Type B pancreatic cell (in vitro differentiated cells): ENCODE data around the gene KCNJ9. TPM values are rescaled to one million over a fixed set of nuclear protein-coding genes. Genes with fewer than 3 reads are reported as not detected.

Experiments
- DNase-seq: peaks from one replicate; pipeline ENCODE4 v3.0.0; 2021; ENCODE audit warnings: mixed read lengths; ENCODE audit not compliant: unreplicated experiment; ENCODE audit errors: extremely low spot score
- H3K27ac Mint-ChIP-seq: 2 replicates; pipeline ENCODE4 v1.8.0; 2021; ENCODE audit warnings: mild to moderate bottlenecking, mixed read lengths
- H3K27me3 Mint-ChIP-seq: 2 replicates; pipeline ENCODE4 v1.8.0; 2021; ENCODE audit warnings: mixed read lengths
- H3K36me3 Mint-ChIP-seq: 2 replicates; pipeline ENCODE4 v1.8.0; 2021; ENCODE audit warnings: mixed read lengths
- H3K4me1 Mint-ChIP-seq: one replicate; pipeline ENCODE4 v1.8.0; 2021; ENCODE audit warnings: mixed read lengths; ENCODE audit not compliant: unreplicated experiment
- H3K4me3 Mint-ChIP-seq: 2 replicates; pipeline ENCODE4 v1.8.0; 2021; ENCODE audit warnings: mild to moderate bottlenecking, mixed read lengths
- H3K9me3 Mint-ChIP-seq: 2 replicates; pipeline ENCODE4 v1.8.0; 2021; ENCODE audit warnings: mixed read lengths
- CTCF ChIP-seq: fragments of 200-600 bp; sonication (generic); conservative IDR thresholded peaks from 2 replicates; pipeline ENCODE4 v1.5.0; 2021; ENCODE audit warnings: antibody characterized with exemption, mild to moderate bottlenecking
- total RNA-seq: library from RNA; stranded (reverse); gene quantifications from 2 replicates; pipeline ENCODE4 v1.2.1, GENCODE V29; 2021; ENCODE audit warnings: low replicate concordance

Gene KCNJ9
- total RNA-seq, 1 donor from 2014 or later = not detected

GRCh38 chr1:160091666-160092223 is 10.4 kb downstream of the KCNJ9 start:
- no peak for TF ChIP-seq CTCF
- H3K36me3 Mint-ChIP-seq = no peaks in the 10 kb centered on the region
- no peak overlapping the region for H3K27ac Mint-ChIP-seq
- H3K4me3 Mint-ChIP-seq = no peak overlapping the region
- no peak for DNase-seq
- no peaks in the 10 kb centered on the region for H3K27me3 Mint-ChIP-seq
- peaks cover 8% of the 10 kb centered on the region for H3K4me1 Mint-ChIP-seq
- no peaks in the 10 kb centered on the region for H3K9me3 Mint-ChIP-seq

DNA sequence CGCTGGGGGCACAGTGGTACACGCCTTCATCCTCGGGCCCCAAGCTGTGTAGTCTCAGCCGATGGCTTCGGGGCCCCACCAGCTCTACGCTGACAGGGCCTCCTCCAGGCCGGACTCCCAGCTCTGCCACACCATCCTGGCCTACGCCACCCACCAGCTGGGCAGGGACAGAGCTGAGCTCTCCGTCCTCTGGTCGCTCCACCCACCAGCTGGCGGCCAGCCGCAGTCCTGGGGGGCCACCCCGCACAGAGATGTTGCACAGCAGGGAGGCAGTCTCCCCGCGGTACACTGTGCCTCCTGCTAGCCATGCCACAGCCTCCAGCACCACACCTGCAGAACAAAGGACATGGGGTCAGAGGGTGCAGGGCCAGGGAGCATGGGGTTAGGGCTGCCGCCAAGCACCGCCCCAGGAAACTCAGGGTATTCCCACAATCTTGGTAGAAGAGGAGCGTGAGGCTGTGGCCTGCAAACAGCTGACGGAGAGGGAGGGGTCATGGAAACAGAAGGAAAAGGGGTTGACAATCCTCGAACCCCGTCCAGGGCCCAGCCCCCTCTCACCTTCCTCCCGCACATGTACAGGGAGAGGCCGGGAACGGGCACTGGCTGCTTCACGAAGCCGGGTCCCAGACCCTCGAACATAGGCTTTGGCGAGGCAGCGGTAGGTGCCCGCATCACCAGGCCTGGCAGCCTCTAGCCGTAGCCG is 11.2 kb downstream of the KCNJ9 start:
- Mint-ChIP-seq H3K27me3 (no peaks in the 10 kb centered on the region), H3K27ac (no peak overlapping the region), H3K4me1 (peaks cover 14% of the 10 kb centered on the region), H3K36me3 (no peaks in the 10 kb centered on the region), H3K9me3 (no peaks in the 10 kb centered on the region), H3K4me3 (no peak overlapping the region)
- TF ChIP-seq CTCF = no peak
- DNase-seq = no peak

GRCh38 chr1:160093069-160093395 is 11.7 kb downstream of the KCNJ9 start:
- no peaks in the 10 kb centered on the region for H3K27me3 Mint-ChIP-seq
- TF ChIP-seq CTCF = no peak
- H3K27ac Mint-ChIP-seq = no peak overlapping the region
- no peak for DNase-seq
- H3K9me3 Mint-ChIP-seq = no peaks in the 10 kb centered on the region
- H3K36me3 Mint-ChIP-seq = no peaks in the 10 kb centered on the region
- H3K4me3 Mint-ChIP-seq = no peak overlapping the region
- H3K4me1 Mint-ChIP-seq = peaks cover 17% of the 10 kb centered on the region

DNA sequence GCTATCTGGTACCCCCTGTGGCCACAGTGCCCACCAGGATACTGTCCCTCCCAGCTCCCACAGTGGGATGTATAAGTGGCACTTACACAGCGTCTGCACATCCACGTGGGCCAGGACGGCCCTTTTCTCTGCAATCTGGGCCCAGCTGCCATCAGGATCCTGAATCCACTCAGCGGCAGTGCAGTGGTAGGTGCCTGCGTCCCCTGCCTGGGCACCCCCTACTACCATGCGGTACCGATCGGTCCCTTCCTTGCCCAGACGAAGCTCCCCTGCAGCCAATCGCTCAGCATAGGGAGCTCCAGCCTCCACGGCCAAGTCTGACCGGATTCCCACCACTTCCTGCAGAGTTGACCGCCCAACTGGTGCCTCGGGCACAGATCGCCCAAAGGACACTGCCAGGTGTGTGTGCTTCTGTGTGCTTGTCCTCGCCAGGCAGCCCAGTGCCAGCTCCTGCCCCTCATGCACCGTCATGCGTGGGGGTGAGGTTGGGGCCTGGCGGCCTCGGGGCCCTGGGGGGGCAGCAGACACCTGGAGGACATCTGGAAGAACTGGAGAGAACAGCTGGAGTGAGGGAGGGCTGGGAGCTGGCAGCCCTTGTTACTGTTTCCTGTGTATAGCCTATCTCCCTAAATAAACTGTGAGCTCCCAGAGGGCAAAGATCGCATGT is 12.4 kb downstream of the KCNJ9 start:
- Mint-ChIP-seq H3K27ac (no peak overlapping the region), H3K27me3 (no peaks in the 10 kb centered on the region), H3K36me3 (no peaks in the 10 kb centered on the region), H3K4me3 (no peak overlapping the region), H3K9me3 (no peaks in the 10 kb centered on the region), H3K4me1 (peaks cover 17% of the 10 kb centered on the region)
- DNase-seq = no peak
- no peak for TF ChIP-seq CTCF

DNA sequence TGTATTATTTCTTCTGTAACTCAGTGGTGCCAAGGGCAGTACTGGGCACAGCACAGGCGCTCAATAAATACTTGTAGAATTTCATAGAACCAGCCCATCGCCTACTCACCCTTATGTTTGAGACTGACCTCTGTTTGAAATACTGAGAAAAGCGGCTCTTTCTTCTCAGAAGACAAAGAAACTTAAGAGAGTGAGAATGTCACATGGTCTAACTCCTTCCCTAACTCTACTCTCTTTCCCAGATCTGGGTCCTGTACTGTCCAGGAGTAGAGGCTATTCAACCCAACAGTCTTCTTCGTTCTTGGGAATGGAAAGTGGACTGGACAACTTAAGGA is 12.9 kb downstream of the KCNJ9 start:
- no peak overlapping the region for H3K4me3 Mint-ChIP-seq
- H3K9me3 Mint-ChIP-seq = no peaks in the 10 kb centered on the region
- no peaks in the 10 kb centered on the region for H3K27me3 Mint-ChIP-seq
- no peaks in the 10 kb centered on the region for H3K36me3 Mint-ChIP-seq
- H3K4me1 Mint-ChIP-seq = peaks cover 19% of the 10 kb centered on the region
- TF ChIP-seq CTCF = no peak
- no peak overlapping the region for H3K27ac Mint-ChIP-seq
- DNase-seq = no peak
